NCI-H2171 (cell line): ENCODE results near the gene ZBTB38.
A peak's percentile ranks its signal among the peaks of the same experiment; 100 is the strongest.

ENCODE experiments used
- DNase-seq: peaks from one replicate; lab custom pipeline; 2025; lab: John Stamatoyannopoulos, UW

ZBTB38 gene

GRCh38 chr3:141388395-141388794 lies 20.1 kb downstream of the ZBTB38 start:
- no peak for DNase-seq

DNA sequence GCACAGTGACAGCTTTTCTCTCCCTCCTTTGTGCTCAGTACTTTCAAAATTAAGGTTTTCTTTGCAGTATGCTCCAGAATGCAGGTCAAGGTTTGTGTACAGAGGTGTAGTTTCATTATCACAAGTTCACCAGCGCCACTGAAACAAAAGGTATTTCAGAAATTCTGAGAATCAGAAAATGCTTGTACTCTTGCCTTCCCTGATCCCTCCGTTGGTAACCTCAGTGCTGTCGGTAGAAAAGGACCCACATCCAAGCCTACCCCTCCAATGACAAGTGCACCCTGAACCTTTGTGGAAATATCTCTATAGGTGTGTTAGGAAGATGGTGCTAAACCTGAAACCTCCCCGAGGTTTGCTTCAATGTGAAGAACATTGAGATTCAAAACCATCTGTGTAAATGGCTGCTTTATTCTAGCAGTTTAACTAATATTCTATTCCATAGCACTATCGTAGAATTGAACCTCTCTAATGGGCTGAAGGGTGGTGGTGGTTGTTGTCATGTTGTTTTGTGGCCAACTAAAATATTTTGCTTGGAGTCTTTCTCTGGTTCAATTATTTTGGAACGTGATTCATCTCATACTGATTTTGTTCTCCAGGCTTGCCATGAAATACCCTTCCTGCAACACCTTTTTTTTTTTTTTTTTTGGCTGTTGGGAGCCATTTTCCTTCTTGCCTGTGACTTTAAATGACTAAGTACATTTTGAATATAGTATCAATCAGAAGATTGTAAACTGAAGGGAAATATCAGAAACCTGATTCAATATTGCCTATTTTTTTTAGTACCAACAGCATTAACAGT lies 20.7 kb downstream of the ZBTB38 start:
- no peak for DNase-seq

GRCh38 chr3:141389703-141390102 lies 21.4 kb downstream of the ZBTB38 start:
- no peak for DNase-seq

DNA sequence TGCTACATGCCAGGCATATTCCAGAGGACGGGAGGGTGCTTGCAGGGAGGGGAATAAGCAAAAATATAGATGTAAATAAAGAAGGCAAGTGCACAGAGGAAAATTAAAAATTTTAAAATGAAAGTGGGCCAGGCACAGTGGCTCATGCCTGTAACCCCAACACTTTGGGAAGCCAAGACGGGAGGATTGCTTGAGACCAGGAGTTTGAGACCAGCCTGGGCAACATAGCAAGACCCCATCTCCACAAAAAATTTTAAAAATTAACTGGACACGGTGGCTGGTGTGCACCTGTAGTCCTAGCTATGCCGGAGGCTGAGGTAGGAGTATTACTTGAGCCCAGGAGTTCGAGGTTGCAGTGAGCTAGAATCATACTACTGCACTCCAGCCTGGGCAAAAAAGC lies 22.4 kb downstream of the ZBTB38 start:
- DNase-seq, result no peak

DNA sequence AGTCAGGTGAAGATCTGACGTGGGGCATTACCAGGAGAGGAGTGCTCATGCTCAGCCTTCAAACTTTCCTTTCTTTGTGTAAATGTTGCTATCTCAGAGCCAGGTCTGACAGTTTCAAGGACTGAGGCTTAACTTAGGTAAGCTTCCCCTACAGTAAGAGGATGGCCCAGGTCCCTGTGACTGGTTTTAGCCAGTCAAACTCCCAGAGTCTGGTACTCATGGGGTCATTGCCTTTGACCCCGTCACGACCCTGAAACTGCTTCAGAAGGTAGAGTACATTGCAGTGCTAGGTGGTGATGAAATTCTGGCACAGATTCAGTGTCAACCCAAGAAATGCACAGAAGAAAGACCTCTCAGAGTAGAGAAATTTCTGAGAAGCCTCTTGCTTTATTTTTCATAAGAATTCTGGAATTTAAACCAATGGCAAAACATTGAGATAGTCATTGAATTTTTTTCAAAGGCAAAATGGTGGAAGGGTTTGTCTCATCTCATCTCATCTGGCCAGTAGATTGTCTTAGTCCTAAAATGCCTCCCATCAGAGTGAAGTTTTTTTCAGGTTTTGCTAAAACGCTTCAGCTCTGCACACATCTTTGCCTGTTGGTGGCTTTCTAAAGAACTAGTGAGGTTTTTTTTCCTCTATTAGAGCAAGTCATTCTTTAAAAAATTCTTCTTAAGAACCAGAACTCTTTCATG lies 23.1 kb downstream of the ZBTB38 start:
- DNase-seq, result no peak

DNA sequence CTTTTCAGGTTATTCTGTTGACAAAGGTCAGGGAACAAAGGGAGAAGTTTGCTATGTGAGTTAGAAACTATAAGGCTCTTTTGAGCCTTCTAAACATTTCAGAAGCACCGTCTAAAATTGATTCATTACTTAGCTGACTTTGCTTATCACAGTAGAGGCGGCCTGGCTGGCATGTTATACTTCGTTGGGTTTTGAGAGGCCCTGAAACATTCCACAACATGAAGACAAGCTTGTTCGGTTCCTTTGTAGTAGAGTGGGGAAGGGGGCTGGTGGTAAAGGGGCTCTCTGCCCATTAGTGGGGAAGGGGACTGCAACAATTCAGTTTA lies 23.6 kb downstream of the ZBTB38 start:
- DNase-seq, result no peak

DNA sequence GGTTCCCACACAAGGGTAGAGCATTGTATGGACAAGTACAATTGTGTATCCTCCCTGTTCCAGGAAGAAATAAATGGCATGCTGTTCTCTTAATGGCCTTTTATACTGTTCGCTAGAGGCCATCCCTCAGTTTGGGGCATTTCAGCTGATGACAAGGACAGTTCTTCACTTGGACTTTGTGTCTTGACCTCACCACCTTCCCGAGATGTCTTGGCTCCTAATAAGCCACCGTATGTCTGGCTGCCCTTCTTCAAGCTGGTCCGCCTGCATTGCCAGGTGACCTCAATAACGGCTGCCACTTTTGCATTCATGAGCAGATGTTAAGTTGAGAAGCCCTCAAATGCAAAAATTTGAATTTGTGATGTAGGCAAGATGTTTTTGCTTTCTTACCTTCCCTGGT lies 24.1 kb downstream of the ZBTB38 start:
- no peak for DNase-seq

DNA sequence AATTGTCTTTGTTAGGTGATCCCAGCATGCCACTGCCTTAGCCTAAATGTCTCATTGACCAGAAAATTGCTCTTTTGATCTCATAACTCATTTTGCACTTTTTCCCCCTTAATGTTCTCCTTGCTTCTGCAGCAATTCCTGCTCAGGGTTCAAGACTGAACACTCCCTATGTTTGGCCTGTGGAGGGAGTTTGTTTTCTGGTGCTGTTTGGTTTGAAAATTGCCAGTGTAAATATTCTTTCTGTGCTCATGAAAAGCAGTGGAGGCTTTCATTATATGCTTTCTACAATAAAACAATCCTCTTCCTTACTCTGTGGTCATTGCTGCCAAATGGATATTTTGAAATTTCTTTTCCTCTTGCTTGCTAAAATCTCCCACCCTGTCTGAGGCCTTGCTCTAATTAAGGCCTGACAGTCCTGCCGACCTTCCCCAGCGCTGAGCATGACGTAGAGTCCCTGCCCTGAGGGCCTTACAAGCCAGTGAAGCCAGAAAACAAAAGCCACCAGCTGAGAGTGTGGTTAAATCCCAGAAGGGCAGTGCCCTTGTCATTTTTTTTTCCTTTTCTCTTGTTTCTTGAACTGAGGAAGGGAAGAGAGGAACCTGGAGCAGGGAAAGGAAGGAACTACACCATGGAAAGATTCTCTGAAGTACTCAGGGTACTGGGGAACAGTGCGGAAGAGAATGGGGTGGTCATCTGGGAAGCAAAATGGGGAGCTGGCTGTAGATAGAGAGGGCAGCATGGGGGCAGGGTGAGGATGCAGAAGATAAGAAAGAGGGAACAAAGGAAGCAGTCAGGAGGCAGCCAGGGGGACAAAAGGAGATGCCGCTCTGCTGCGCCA lies 24.8 kb downstream of the ZBTB38 start:
- DNase-seq, result no peak

DNA sequence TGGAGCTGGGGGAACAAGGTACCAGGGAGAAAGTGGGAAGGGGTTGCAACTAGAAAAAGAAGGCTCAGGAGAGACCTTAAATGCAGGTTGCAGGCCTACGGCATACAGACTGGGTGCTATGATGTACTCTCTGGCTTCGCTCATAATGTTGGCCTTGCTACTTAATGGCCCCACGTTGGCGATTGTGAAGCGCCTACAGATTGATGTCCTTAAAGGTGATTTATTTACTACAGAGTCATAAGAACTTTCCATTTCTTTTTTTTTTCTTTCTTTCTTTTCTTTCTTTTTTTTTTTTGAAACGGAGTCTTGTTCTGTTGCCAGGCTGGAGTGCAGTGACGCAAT lies 25.4 kb downstream of the ZBTB38 start:
- DNase-seq, result no peak

GRCh38 chr3:141394560-141394959 lies 26.3 kb downstream of the ZBTB38 start:
- no peak for DNase-seq

DNA sequence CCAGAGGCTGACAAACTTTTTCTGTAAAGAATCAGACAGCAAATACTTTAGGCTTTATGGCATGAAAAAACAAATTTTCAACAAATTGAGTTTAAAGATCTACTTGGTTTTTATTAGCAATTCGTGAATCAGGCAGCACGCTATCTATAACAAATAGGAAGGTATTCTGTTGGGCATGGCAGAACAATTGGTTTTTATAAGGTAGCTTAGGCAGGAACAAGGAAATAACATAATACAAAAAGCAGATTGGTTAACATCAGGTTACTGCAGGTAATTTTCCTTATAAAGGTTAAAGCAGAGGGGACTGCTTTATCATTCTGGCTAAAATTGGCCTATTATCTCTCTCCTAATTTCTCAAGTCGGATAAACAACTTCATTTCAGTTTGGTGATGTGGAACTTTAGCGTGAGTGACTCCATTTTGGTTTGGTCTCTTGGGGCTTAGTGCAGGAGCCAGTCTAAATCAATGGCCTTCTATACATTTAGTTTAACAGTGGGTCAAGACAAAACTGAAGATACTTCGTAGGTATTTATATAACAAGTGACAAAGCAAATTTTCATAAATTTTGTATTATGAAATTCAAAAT lies 26.8 kb downstream of the ZBTB38 start:
- no peak for DNase-seq

- DNase-seq, result no peak
Measured at GRCh38 chr3:141397996-141398395, 29.7 kb downstream of the ZBTB38 start.

GRCh38 chr3:141399200-141399599 lies 30.9 kb downstream of the ZBTB38 start:
- DNase-seq, result no peak

DNA sequence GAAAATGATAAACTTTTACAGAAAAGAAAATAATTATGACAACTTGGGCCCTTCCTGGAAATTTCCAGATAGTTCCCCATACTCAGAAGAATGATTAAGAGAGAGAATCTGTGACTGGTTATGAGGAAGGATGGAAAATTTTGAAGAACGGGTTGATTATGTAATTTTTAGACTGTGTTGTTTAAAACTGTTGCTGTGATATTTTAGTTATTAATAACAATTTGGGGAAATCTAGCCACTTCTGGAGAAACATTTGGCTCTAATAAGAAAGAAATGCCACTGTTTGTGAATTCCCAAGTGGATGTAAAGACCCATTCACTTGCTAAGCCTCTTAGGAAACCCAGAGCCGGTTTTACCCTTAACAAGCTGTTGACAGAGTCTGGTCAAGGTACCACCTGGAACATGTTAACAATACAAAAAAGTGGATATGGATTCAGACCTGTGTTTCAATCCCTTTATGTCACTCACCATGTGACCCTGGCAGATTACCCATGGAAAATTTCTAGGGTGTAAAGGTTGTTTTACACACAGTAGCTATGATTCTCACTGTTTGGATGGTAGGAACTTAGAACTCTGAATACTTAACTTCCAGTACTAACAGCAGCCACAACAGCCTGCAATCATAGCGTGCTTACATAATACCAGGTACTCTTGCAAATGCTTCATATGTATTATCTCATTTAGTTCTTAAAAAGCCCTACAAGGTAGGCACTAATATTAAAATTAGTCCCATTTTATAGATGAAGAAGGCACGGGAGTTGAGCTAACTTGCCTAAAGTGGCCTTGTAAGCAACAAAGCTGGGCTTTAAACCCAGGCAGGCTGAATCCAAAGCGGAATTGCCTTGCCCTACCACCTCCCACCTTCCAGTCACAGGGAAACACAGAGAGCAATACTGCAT lies 32.0 kb downstream of the ZBTB38 start:
- no peak for DNase-seq

DNA sequence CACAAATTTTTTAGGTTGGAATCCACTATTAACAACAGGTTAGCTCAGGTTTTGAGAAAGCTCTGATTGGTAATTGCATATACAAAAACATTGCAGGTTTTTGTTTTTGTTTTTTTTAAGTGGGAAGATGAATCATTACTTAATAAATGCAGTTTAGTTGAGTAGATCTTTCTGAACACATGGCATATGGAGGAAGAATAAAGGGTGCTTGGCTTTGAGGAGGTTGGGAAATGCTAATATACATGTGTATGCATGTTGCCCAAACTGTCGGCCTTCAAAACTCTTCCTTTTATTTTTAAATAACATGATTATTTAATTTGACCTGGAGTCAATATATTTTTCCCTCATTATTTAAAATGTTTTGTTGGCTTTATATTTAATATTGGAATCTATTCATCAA lies 32.8 kb downstream of the ZBTB38 start:
- no peak for DNase-seq

DNA sequence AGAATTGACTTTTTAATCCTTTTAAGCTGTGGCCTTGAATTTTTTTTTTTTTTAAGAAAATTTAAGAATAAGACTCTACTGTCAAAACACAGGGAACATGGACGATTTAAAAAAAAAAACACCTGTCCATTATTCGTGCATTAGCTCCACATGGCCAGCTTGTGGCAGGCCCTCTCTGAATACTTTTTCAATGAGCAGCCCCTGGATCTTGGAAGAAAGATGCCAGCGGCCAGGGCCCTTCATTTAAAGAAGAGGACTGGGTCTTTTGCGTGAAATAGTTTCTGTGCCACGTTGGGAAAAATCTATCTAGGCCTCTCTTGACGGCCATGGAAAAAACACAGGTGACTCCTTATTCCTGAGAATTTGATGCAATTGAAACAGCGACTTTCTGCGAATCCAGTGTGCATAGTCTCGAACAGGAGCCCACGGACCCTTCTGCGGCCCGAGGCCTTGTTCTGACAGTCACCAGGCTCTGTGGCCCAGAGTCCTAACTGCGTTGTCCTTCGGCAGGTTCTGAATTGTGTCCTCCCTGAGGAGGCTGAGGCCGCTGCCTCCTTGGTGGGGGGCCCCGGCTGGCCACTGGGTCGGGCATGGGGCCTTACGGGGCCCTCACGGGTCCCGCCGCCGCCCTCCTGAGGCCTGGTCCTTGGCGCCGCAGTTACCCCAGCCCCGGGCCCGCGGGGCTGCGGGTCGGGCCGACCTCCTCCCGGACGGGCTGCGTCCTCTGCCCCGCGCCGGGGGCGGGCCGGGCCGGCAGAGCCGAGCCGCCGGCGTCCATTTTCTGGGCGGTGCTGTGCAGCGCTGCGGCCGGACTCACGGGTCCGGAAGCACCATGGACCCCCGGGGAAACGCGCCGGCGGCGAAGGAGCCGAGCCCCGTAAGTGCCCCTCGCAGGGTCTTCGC lies 33.5 kb downstream of the ZBTB38 start:
- peak; percentile 40 for DNase-seq

DNA sequence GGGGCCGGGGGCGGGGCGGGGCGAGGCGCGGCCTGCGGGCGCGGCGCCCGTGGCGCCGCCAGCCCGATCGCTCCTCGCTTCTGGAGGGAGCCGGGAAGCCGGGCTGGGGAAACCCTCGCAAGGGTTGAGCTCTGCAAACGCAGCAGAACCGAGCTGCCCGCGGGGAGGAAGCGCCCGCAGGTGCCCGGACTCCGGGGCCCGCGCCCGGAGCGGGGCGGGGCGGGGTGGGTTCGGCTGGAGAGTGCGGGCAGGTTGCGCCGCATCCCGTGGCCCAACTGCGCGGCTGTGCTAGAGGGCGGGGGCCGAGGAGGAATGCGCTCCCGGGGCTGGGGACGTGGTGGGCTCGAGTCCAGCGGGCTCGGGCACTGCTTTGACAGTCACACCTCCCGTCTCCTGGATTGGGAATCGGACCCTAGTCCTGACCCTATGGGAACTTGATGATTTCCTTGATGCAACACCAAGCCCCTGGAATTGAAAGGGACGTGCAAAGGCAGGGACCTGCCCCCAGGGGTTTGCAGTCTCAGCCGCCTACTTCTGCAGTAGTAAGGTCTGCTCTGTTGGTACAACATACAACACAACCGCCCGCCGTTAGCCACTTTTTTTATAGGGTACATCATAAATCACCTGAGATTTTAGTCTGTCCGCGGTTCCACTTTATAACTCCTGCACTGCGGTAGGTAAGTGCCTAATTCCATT lies 34.3 kb downstream of the ZBTB38 start:
- DNase-seq, result peak; percentile 40

GRCh38 chr3:141403576-141403975 lies 35.3 kb downstream of the ZBTB38 start:
- DNase-seq, result no peak

- DNase-seq, result no peak
Measured at GRCh38 chr3:141405025-141405424, 36.7 kb downstream of the ZBTB38 start.

GRCh38 chr3:141405591-141405990 lies 37.3 kb downstream of the ZBTB38 start:
- no peak for DNase-seq
